ENCODE data around the gene DLGAP3.
"Not testable (repeated sequence)": the region's sequence is repeated elsewhere in the genome, so short reads cannot be mapped to it uniquely, and the experiment has no call there.

DNA sequence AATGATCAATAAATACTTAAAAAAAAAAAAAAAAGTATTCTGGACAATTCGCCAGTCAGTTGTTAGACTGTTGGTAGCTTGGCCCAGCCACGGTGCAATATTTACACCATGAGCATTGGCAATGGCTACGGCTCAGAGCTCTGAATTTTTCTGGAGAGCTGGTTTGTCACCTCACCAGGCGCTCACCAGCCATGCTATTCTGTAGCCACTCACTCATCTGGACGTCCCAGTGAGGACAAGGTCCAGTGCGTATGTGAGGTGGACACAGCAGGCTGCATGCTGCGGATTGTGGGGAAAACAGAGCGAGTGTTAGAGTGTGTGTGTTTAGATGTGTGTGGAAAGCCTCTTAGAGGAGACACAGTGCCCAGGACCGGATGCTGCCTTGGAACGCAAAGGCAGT, 19.3 kb upstream of the DLGAP3 start:
- TF ChIP-seq CTCF, POLR2AphosphoS5, POLR2A, EP300 (IDR thresholded peaks at IDR 0.05): not testable (repeated sequence)

Measured in suprapubic skin (tissue), 4 donors.